HCT116 (cell line): ENCODE measurements around the gene CDCA4.

Experiments
- ELF1 ChIP-seq: IDR thresholded peaks from 2 replicates; pipeline ENCODE4 v1.6.1; 2012; ENCODE audit warnings: low read depth, borderline replicate concordance
- EZH2 ChIP-seq: fragments of 200-600 bp; sonication (generic); IDR thresholded peaks from 2 replicates; pipeline ENCODE4 v1.6.1; 2017; ENCODE audit warnings: antibody characterized with exemption, mixed run types

GRCh38 chr14:105055736-105056302 lies 34.9 kb upstream of the CDCA4 start:
- no peak for TF ChIP-seq EZH2
- no peak for TF ChIP-seq ELF1
